Measurements from ENCODE around the gene HOXB1. TPM values are rescaled to one million over a fixed set of nuclear protein-coding genes. Genes with fewer than 3 reads are reported as not detected.
"Not testable (repeated sequence)": the region's sequence is repeated elsewhere in the genome, so short reads cannot be mapped to it uniquely, and the experiment has no call there.

The HOXB1 gene
- total RNA-seq, 1 donor, result not detected

DNA sequence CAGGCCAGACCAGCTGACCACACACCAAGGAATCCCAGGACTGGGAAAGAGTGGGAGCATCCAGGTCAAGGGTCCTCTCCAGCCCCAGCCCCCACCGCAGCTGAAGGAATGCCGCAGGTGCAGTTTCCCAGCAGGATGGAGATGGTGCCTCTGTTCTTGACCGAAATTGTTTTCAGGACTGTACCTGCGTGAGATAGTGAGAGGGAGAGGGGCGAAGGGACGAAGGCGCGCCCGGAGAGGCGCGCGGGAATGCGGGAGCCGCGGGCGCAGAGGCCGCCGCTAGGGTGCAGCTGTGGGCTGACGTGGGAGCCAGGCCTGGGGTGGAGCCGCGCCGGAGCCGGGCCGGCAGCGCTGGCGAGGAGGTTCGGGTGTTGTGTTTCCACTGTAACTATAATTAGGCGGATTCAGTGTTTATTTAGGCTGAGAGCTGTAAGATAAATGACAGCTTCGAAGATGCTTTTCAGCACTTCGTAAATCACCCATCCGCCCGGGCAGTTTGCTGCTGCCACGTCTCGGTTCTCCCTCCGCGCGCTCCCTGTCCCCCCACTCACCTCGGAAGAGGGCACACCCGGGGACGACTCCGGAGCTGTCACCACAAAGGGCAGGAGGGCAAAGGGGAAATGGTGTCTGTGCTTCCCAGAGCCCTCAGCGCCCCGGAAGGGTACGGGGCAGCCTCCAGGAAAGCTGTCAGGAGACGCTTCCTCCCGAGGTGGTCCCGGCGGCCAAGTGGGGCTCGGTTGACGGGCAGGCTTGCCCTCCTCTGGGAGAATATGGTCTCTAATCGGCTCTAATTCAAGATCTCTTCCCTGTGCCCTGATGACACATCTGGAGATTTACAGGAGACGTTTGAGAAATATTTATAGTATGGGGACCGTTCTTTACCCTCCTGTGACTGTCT lies 38.2 kb downstream of the HOXB1 start:
- peak overlapping the region; percentile 3 for H3K4me3 ChIP-seq (ENCODE audit: low read length)
- H3K9me3 ChIP-seq (ENCODE audit: low read depth, low read length), result no peaks in the 10 kb centered on the region
- peaks cover 15% of the 10 kb centered on the region for H3K4me1 ChIP-seq (ENCODE audit: insufficient read depth, low read length)
- peaks cover 19% of the 10 kb centered on the region for H3K27me3 ChIP-seq (ENCODE audit: insufficient read depth, low read length)

DNA sequence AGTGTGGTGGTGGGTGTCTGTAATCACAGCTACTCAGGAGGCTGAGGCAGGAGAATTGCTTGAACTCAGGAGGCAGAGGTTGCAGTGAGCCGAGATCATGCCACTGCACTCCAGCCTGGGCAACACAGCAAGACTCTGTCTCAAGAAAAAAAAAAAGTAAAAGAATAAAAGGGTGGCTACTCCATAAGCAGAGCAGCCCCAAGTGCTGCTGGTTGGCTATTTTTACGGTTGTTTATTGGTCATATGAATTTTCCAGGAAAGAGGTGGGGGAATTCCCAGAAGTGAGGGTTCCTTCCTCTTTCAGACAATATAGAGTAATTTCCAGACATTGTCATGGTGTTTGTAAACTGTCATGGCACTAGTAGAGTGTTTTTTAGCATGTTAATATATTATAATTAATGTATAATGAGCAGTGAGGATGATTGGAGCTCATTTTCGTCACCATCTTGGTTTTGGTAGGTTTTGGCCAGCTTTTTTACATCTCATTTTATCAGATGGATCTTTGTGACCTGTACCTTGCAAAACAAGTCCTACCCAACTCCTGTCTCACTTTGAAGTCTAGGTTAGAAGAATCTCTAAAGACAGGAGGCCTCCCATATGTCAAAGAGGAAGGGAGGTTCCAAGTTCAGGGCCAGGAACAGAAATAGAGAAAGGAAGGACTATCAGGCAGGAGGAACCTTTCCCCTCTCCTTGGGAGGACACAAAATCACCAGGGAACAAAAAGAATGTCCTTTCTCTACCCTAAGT lies 39.1 kb downstream of the HOXB1 start:
- Histone ChIP-seq H3K4me1 (ENCODE audit: insufficient read depth, low read length) (peaks cover 15% of the 10 kb centered on the region), H3K27me3 (ENCODE audit: insufficient read depth, low read length) (peaks cover 15% of the 10 kb centered on the region), H3K9me3 (ENCODE audit: low read depth, low read length) (no peaks in the 10 kb centered on the region), H3K4me3 (ENCODE audit: low read length) (no peak overlapping the region)

DNA sequence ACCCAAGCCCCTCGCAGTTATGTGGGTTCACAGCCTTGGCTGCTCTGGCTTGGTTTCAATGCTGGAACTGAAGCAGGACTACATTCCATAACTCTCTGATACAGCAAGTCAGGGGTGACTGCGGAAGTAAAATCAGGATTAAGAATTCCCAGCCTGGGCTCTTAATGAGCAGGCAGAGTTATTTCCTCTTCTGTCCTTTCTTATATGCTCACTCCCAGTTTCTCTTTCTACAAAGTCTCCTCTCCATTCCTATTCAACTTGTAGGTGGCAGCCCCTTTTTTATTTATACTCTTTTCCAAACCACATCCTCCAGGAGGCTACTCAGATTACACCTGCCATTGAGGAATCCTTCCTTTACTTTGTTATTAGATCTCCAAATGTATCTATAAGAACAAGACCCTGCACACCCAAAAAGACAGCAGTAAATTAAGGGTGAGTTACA lies 40.3 kb downstream of the HOXB1 start:
- Histone ChIP-seq H3K4me3 (ENCODE audit: low read length) (no peak overlapping the region), H3K4me1 (ENCODE audit: insufficient read depth, low read length) (peaks cover 15% of the 10 kb centered on the region), H3K27me3 (ENCODE audit: insufficient read depth, low read length) (peaks cover 12% of the 10 kb centered on the region), H3K9me3 (ENCODE audit: low read depth, low read length) (no peaks in the 10 kb centered on the region)

DNA sequence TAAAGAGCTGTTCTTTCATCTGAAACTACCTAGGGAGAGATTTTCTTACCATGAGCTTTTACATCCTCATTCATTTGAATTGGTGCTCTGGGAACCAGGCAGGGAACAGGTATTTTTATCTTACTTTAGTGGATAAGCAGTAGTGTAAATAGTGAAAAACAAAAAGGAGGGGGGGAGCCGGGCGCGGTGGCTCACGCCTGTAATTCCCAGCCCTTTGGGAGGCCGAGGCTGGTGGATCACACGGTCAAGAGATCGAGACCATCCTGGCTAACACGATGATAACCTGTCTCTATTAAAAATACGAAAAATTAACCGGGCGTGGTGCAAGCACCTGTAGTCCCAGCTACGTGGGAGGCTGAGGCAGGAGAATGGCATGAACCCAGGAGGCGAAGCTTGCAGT lies 41.0 kb downstream of the HOXB1 start:
- no peak overlapping the region for H3K4me3 ChIP-seq (ENCODE audit: low read length)
- peaks cover 15% of the 10 kb centered on the region for H3K4me1 ChIP-seq (ENCODE audit: insufficient read depth, low read length)
- H3K9me3 ChIP-seq (ENCODE audit: low read depth, low read length), result no peaks in the 10 kb centered on the region
- H3K27me3 ChIP-seq (ENCODE audit: insufficient read depth, low read length), result peaks cover 12% of the 10 kb centered on the region

DNA sequence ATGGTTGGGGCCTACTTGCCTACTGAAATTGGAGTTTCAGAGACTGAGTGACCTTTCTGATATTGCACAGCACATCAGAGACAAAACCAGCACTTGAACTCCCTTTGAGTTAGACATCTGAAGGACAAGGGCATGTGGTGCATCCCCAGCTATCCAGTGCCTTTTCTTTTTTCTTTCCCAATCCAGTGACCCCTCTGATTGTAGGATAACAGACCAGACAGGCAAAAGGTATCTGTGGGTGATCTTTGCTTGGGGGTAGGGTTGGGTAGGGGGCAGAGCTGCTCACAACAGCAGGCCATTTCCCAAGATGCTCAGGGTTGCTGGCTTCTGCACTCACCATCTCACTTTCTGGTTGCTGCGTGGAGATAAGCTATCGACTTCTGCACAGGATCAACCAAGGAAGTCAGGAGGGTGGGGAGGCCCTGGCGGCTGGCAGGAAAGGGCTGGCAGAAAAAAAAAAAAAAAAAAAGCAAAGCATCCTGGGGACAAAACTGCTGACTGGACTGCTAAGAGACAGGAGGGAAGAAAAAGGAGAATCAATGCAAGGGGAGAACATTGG lies 42.2 kb downstream of the HOXB1 start:
- Histone ChIP-seq H3K4me3 (ENCODE audit: low read length) (no peak overlapping the region), H3K27me3 (ENCODE audit: insufficient read depth, low read length) (peaks cover 12% of the 10 kb centered on the region), H3K9me3 (ENCODE audit: low read depth, low read length) (no peaks in the 10 kb centered on the region), H3K4me1 (ENCODE audit: insufficient read depth, low read length) (peaks cover 22% of the 10 kb centered on the region)

DNA sequence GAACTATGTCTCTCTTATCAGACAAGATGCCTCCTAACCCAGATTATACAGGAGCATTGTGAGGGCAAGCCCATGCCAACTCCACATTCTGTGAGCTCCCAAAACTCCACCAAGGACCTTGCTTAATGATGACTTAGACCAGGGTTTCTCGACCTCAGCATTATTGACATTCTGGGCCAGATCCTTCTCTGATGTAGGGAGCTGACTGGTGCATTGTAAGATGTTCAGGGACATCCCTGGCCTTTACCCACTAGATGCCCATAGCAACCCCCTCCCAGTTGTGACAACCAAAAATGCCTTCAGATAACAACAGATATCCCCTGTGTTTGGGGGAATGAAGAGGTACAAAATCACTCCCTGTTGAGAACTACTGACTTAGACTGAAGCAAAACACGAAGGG lies 43.6 kb downstream of the HOXB1 start:
- H3K4me1 ChIP-seq (ENCODE audit: insufficient read depth, low read length), result peaks cover 17% of the 10 kb centered on the region
- peaks cover 2% of the 10 kb centered on the region for H3K27me3 ChIP-seq (ENCODE audit: insufficient read depth, low read length)
- no peaks in the 10 kb centered on the region for H3K9me3 ChIP-seq (ENCODE audit: low read depth, low read length)
- H3K4me3 ChIP-seq (ENCODE audit: low read length), result no peak overlapping the region

DNA sequence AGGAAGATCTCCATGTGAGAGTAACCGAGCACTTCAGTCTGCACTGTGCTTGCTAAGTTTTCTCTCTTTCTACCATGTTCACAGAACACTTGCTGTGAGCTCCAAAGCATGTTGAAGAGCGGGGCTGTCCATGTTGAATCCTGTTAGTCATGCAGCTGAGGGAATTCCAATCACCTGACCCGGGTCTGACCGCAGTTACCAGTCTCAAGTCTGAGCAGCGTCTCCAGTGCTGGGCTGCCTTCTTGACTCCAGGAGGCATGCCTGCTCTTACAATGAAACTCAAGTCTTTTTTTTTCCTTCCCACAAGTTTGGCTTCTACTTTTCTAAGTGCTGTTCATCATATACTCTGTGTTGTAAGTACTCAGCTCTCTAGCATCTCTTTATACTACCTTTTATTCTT lies 44.3 kb downstream of the HOXB1 start:
- H3K4me1 ChIP-seq (ENCODE audit: insufficient read depth, low read length), result peaks cover 13% of the 10 kb centered on the region
- H3K9me3 ChIP-seq (ENCODE audit: low read depth, low read length), result no peaks in the 10 kb centered on the region
- H3K27me3 ChIP-seq (ENCODE audit: insufficient read depth, low read length), result peaks cover 2% of the 10 kb centered on the region
- H3K4me3 ChIP-seq (ENCODE audit: low read length), result no peak overlapping the region

DNA sequence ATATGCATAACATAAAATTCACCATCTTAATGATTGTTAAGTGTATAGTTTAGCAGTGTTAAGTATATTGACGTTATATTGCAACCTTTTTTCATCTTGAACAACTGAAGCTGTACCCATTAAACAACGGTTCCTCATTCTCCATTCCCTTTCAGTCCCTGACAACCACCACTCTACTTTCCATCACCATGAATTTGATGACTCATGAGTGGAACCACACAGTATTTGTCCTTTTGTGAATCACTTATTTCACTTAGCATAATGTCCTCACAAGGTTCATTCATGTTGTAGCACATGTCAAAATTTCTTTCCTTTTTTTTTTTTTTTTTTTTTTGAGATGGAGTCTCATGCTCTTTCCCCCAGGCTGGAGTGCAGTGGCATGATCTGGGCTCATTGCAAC lies 46.0 kb downstream of the HOXB1 start:
- Histone ChIP-seq H3K27me3 (ENCODE audit: insufficient read depth, low read length) (no peaks in the 10 kb centered on the region), H3K4me3 (ENCODE audit: low read length) (no peak overlapping the region), H3K4me1 (ENCODE audit: insufficient read depth, low read length) (peaks cover 12% of the 10 kb centered on the region), H3K9me3 (ENCODE audit: low read depth, low read length) (no peaks in the 10 kb centered on the region)

DNA sequence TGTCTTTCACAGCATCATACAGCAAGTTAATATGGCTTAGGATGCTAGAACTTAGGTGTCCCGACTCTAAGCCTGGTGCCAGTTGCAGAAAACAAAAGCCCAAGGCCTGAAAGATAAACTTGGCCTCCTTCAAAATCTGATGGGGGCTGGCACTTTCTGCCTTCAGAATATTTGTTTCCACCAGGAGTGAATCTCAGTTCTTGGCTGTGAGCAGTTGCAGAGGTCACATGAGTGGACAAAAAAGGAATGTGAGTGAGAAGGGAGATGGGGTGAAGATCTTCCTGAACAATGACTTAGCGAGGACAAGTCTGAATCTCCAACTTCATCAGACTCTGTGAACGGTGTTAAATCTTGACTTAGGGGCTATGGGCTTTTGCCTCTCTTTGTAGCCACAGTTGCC lies 46.6 kb downstream of the HOXB1 start:
- no peaks in the 10 kb centered on the region for H3K27me3 ChIP-seq (ENCODE audit: insufficient read depth, low read length)
- H3K4me1 ChIP-seq (ENCODE audit: insufficient read depth, low read length), result peaks cover 12% of the 10 kb centered on the region
- H3K9me3 ChIP-seq (ENCODE audit: low read depth, low read length), result no peaks in the 10 kb centered on the region
- H3K4me3 ChIP-seq (ENCODE audit: low read length), result no peak overlapping the region

DNA sequence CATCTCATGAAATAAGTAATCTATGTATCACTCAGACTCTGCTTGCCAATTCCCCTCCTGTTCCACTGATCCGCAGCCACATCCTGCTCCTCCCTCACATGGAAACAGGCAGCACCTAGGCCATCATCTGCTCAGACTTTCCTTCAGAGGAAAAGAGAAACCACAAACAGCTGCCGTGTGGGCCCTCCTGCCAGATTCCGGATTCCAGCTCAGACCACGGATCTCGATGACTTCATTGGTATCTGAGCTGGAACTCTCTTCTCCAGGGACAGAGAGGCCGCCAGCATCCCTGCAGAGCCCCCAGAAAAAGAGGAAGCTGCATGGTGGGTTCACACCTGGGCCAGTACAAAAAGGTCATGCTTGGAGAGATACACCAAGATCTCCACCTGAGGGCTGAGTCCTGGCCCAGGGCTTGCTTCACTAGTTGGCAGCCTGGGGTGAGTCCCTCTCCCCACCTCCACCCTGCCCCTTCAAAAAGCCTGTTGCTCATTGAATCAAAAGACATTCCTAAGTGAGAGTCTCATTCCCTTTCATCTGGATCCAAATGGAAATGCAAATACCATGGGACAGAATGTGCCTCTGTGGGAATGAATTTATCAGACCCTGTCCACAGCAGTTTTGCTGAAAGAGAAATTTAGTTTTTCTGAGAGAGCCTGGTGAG lies 47.2 kb downstream of the HOXB1 start:
- H3K27me3 ChIP-seq (ENCODE audit: insufficient read depth, low read length), result no peaks in the 10 kb centered on the region
- no peaks in the 10 kb centered on the region for H3K9me3 ChIP-seq (ENCODE audit: low read depth, low read length)
- H3K4me1 ChIP-seq (ENCODE audit: insufficient read depth, low read length), result peaks cover 12% of the 10 kb centered on the region
- no peak overlapping the region for H3K4me3 ChIP-seq (ENCODE audit: low read length)

DNA sequence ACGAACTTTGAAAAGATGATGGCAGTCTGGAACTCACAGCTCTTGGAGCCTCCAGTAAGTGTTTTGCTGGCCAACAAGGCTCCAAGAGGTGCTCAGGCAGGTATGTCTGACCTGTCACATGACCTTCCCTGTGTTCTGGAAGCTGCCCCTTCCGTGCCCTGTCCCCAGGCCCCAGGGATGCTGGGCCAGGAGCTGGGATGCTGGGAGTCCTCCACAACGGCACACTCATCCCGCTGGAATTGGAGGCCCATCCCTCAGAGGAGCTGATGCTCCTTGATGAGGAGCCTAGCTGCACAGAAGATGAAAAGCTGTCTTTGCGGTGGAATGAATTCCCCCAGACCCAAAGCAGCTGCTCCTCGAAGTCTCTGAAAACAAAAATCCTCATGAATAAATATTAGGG lies 47.8 kb downstream of the HOXB1 start:
- Histone ChIP-seq H3K27me3 (ENCODE audit: insufficient read depth, low read length) (no peaks in the 10 kb centered on the region), H3K4me3 (ENCODE audit: low read length) (no peak overlapping the region), H3K4me1 (ENCODE audit: insufficient read depth, low read length) (peaks cover 17% of the 10 kb centered on the region)

DNA sequence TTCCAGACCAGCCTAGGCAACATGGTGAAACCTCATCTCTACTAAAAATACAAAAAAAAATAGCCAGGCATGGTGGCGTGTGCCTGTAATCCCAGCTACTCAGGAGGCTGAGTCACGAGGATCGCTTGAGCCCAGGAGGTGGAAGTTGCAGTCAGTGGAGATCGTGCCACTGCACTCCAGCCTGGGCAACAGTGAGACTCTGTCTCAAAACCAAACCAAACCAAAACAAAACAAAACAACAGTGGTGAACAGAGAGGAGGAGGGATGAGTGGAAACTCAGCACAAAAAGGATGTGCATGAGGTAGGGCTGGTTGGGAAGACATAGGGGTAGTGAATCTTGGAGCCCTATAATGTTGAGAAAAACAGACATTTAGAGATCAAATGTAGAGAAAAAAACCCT lies 48.5 kb downstream of the HOXB1 start:
- not testable (repeated sequence) for H3K9me3 ChIP-seq (ENCODE audit: low read depth, low read length); H3K27me3 ChIP-seq (ENCODE audit: insufficient read depth, low read length); H3K4me3 ChIP-seq (ENCODE audit: low read length)
- H3K4me1 ChIP-seq (ENCODE audit: insufficient read depth, low read length), result peaks cover 21% of the 10 kb centered on the region

More for the DNA sequence above, 47.8 kb downstream of the HOXB1 start:
- no peaks in the 10 kb centered on the region for H3K9me3 ChIP-seq (ENCODE audit: low read depth, low read length)

DNA sequence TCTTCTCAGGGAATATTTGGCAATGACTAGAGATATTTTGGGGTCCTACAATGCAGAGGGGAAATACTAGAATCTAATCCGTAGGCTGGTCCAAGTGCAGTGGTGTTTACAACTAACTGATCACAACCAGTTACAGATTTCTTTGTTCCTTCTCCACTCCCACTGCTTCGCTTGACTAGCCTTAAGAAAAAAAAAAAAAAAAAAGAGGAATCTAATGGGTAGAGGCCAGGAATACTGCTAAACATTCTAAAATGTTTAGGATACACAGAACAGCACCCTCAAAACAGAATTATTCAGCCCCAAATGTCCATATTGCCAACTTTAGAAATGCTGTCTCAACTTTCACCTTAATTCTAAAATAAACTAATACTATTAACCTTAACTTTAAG lies 51.8 kb downstream of the HOXB1 start:
- Histone ChIP-seq H3K27me3 (ENCODE audit: insufficient read depth, low read length) (no peaks in the 10 kb centered on the region), H3K9me3 (ENCODE audit: low read depth, low read length) (no peaks in the 10 kb centered on the region), H3K4me3 (ENCODE audit: low read length) (no peak overlapping the region), H3K4me1 (ENCODE audit: insufficient read depth, low read length) (peaks cover 17% of the 10 kb centered on the region)
